BLaER1 treated with 17β-estradiol and CSF1 and Interleukin-3, amounts not matched to agents 10 nM and 100 nM (cell line): ENCODE results near the gene THOC6.

Experiments
- H3K27ac ChIP-seq, 11 experiments: shearing (Covaris generic); formaldehyde crosslinking; 2 replicates each; pipeline ENCODE4 v1.8.1; 2022
- H3K27me3 ChIP-seq, 11 experiments: shearing (Covaris generic); formaldehyde crosslinking; 2 replicates each; pipeline ENCODE4 v1.8.1; 2022
- H3K36me3 ChIP-seq, 11 experiments: shearing (Covaris generic); formaldehyde crosslinking; 2 replicates each; pipeline ENCODE4 v1.8.1; 2022
- H3K4me1 ChIP-seq, 10 experiments: shearing (Covaris generic); formaldehyde crosslinking; 2 replicates each; pipeline ENCODE4 v1.8.1; 2022
- H3K4me2 ChIP-seq, 11 experiments: shearing (Covaris generic); formaldehyde crosslinking; 2 replicates each; pipeline ENCODE4 v1.8.1; 2022
- H3K4me3 ChIP-seq, 10 experiments: shearing (Covaris generic); formaldehyde crosslinking; 2 replicates each; pipeline ENCODE4 v1.8.1; 2022
- H3K9ac ChIP-seq, 11 experiments: shearing (Covaris generic); formaldehyde crosslinking; 2 replicates each; pipeline ENCODE4 v1.8.1; 2022
- H3K9me3 ChIP-seq, 11 experiments: shearing (Covaris generic); formaldehyde crosslinking; replicated peaks in 1 of 11; 2 replicates each; pipeline ENCODE4 v1.8.1; 2022
- H4K20me1 ChIP-seq, 11 experiments: shearing (Covaris generic); formaldehyde crosslinking; 2 replicates each; pipeline ENCODE4 v1.8.1; 2022
- Cebpa-rat ChIP-seq, 11 experiments: shearing (Covaris generic); IDR thresholded peaks; 2 replicates each; pipeline ENCODE4 v1.8.1; 2022

Gene THOC6

GRCh38 chr16:3021449-3022207 lies 2.2 kb upstream of the THOC6 start:
- Histone ChIP-seq H3K9me3 (no peaks in the 10 kb centered on the region), H3K27me3 (peaks cover 4 to 40% (median 33%) of the 10 kb centered on the region in 11 experiments; a peak in 15 of 22 replicates), H3K36me3 (peaks cover 12 to 18% (median 13%) of the 10 kb centered on the region in 11 experiments), H3K4me2 (peak overlapping the region; percentile 95 to 100 (median 99)), H3K4me1 (peaks cover 49 to 68% (median 63%) of the 10 kb centered on the region in 10 experiments), H3K4me3 (peak overlapping the region; percentile 58 to 82 (median 72); a peak in 19 of 20 replicates), H3K9ac (peak overlapping the region in 10 of 11 experiments; percentile 72 to 99 (median 82); a peak in 21 of 22 replicates), H4K20me1 (peaks cover 0 to 59% (median 55%) of the 10 kb centered on the region in 11 experiments; a peak in 19 of 22 replicates), H3K27ac (peak overlapping the region in 10 of 11 experiments; percentile 10 to 96 (median 40); a peak in 15 of 22 replicates)
- no peak for TF ChIP-seq Cebpa-rat (IDR thresholded peaks at IDR 0.05)

- H3K4me1 ChIP-seq, result peaks cover 49 to 74% (median 64%) of the 10 kb centered on the region in 10 experiments
- no peak for TF ChIP-seq Cebpa-rat (IDR thresholded peaks at IDR 0.05)
- H4K20me1 ChIP-seq, result peaks cover 0 to 65% (median 61%) of the 10 kb centered on the region in 11 experiments; a peak in 20 of 22 replicates
- H3K36me3 ChIP-seq, result peaks cover 18 to 24% (median 20%) of the 10 kb centered on the region in 11 experiments
- peak overlapping the region in 10 of 11 experiments; percentile 72 to 99 (median 93); a peak in 17 of 22 replicates for H3K9ac ChIP-seq
- H3K9me3 ChIP-seq, result no peaks in the 10 kb centered on the region
- peak overlapping the region in 10 of 11 experiments; percentile 10 to 98 (median 57); a peak in 14 of 22 replicates for H3K27ac ChIP-seq
- peak overlapping the region in 6 of 10 experiments; percentile 58 to 82 (median 75); a peak in 14 of 20 replicates for H3K4me3 ChIP-seq
- peaks cover 4 to 36% (median 28%) of the 10 kb centered on the region in 11 experiments; a peak in 15 of 22 replicates for H3K27me3 ChIP-seq
- H3K4me2 ChIP-seq, result peak overlapping the region; percentile 95 to 100 (median 99)
Measured at GRCh38 chr16:3022208-3022683, 1.6 kb upstream of the THOC6 start.

DNA sequence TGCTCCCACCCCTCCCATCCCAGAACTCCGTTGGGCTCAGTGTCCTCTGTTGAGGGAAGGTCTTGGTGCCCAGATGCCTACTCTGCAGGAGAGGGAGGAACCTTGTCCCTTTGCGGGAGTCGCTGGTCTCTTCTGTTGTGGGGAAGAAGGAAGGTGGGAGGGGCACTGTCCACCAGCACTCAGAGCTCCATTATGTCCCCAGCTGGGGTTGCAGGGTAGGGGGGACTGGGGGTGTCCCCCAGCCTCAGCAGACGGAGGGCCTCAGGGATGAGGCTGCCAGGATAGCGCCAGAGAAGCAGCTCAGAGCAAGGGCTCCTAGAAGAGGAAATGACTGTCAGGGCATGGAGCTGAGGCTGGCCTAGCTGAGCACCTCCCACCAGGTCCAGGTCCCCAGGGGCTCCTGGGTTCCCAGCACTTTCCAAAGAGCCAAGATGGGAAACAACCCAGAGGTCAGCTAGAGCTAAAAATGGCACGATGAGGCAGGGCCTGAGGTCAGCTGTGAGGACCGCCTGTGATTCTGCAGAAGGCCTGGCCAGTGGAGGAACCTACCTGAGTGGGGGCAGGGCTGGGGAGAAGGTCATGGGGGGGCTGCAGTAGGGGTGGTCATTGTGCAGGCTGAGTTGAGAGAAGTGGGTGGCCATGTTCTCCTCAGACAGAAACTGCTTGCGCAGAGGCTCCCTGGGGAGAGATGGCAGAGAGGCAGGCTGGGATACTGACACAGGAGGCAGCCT lies 986 bp upstream of the THOC6 start:
- Histone ChIP-seq H3K4me3 (peak overlapping the region; percentile 66 to 82 (median 74)), H3K9ac (peak overlapping the region; percentile 91 to 99 (median 94); a peak in 20 of 22 replicates), H3K27me3 (peaks cover 4 to 34% (median 24%) of the 10 kb centered on the region in 11 experiments; a peak in 15 of 22 replicates), H3K36me3 (peaks cover 20 to 28% (median 23%) of the 10 kb centered on the region in 11 experiments), H4K20me1 (peaks cover 0 to 71% (median 67%) of the 10 kb centered on the region in 11 experiments; a peak in 20 of 22 replicates), H3K9me3 (no peaks in the 10 kb centered on the region), H3K27ac (peak overlapping the region in 10 of 11 experiments; percentile 91 to 98 (median 96); a peak in 15 of 22 replicates), H3K4me1 (peaks cover 52 to 79% (median 70%) of the 10 kb centered on the region in 10 experiments), H3K4me2 (peak overlapping the region; percentile 95 to 100 (median 99))
- no peak for TF ChIP-seq Cebpa-rat (IDR thresholded peaks at IDR 0.05)

DNA sequence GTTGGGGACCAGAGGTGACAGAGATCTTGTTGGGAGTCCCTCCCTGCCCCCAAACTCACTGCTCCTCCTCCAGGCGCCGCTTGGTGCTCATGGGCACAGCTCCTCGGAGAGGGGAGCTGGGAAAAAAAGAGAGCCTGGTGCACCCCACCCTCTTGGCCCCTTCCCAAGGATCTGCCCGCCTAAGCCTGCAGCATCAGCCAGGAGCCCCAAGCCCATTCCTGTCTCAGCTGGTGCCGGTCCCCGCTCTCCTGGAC lies 493 bp upstream of the THOC6 start:
- Histone ChIP-seq H3K4me2 (peak overlapping the region; percentile 95 to 100 (median 99)), H3K27ac (peak overlapping the region; percentile 91 to 99 (median 97); a peak in 20 of 22 replicates), H3K36me3 (peaks cover 20 to 28% (median 23%) of the 10 kb centered on the region in 11 experiments), H3K9ac (peak overlapping the region; percentile 91 to 99 (median 94)), H3K4me1 (peaks cover 49 to 78% (median 69%) of the 10 kb centered on the region in 10 experiments), H3K27me3 (peaks cover 2 to 34% (median 22%) of the 10 kb centered on the region in 11 experiments), H3K9me3 (no peaks in the 10 kb centered on the region), H3K4me3 (peak overlapping the region; percentile 66 to 82 (median 74)), H4K20me1 (peaks cover 0 to 74% (median 70%) of the 10 kb centered on the region in 11 experiments; a peak in 21 of 22 replicates)
- TF ChIP-seq Cebpa-rat (IDR thresholded peaks at IDR 0.05), result no peak

DNA sequence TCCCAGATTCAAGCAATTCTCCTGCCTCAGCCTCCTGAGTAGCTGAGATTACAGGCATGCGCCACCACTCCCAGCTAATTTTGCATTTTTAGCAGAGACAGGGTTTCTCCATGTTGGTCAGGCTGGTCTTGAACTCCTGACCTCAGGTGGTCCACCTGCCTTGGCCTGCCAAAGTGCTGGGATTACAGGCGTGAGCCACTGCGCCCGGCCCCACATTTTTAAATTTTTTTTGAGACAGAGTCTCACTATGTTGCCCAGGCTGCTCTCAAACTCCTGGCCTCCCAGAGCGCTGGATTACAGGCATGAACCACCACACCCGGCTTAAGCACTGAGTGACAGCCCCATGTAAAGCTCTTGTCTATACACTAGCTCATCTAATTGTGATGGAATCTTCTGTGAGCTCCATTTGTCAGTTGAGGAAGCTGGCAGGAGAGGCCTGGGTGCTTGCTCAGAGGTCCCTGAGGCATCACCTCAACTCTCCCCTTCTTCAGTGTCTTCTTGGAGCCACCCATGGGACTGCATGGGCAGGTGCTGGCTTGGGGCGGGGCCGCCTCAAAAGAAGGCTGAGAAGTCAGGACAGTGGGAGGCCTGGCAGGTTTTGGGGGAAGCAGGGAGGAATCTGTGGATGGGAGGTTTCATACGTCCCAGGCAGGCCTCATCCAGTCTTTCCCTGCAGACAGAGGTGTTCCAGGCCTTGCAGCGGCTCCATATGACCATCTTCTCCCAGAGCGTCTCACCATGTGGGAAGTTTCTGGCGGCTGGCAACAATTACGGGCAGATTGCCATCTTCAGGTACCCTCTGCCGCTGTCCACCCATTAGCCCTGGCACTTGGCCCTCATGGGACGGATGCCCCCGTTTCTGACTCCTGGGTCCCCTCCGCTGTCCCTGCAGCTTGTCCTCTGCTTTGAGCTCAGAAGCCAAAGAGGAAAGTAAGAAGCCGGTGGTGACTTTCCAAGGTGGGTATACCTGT lies 1.5 kb downstream of the THOC6 start:
- H3K4me2 ChIP-seq, result peak overlapping the region; percentile 95 to 100 (median 99)
- peaks cover 21 to 40% (median 34%) of the 10 kb centered on the region in 11 experiments for H3K27me3 ChIP-seq
- H4K20me1 ChIP-seq, result peaks cover 0 to 94% (median 89%) of the 10 kb centered on the region in 11 experiments; a peak in 21 of 22 replicates
- H3K4me1 ChIP-seq, result peaks cover 55 to 84% (median 77%) of the 10 kb centered on the region in 10 experiments
- H3K9ac ChIP-seq, result peak overlapping the region in 4 of 11 experiments; percentile 35 to 94 (median 38); a peak in 4 of 22 replicates
- TF ChIP-seq Cebpa-rat (IDR thresholded peaks at IDR 0.05), result no peak
- H3K9me3 ChIP-seq, result no peaks in the 10 kb centered on the region
- H3K27ac ChIP-seq, result no peak overlapping the region
- peak overlapping the region in 5 of 10 experiments; percentile 68 to 82 (median 73); a peak in 5 of 20 replicates for H3K4me3 ChIP-seq
- peaks cover 20 to 28% (median 23%) of the 10 kb centered on the region in 11 experiments for H3K36me3 ChIP-seq

GRCh38 chr16:3026003-3026378 lies 2.2 kb downstream of the THOC6 start:
- no peak overlapping the region for H3K4me2 ChIP-seq
- peaks cover 28 to 40% (median 34%) of the 10 kb centered on the region in 11 experiments for H3K27me3 ChIP-seq
- H3K27ac ChIP-seq, result no peak overlapping the region
- peaks cover 55 to 78% (median 71%) of the 10 kb centered on the region in 10 experiments for H3K4me1 ChIP-seq
- TF ChIP-seq Cebpa-rat (IDR thresholded peaks at IDR 0.05), result no peak
- 0 out of 22 replicates have a peak overlapping the region, but pooled peaks of 3 of the 11 experiments have one; percentile 23 to 41 (median 36) for H3K9ac ChIP-seq
- H3K9me3 ChIP-seq, result no peaks in the 10 kb centered on the region
- peaks cover 0 to 94% (median 91%) of the 10 kb centered on the region in 11 experiments; a peak in 21 of 22 replicates for H4K20me1 ChIP-seq
- peaks cover 20 to 28% (median 23%) of the 10 kb centered on the region in 11 experiments for H3K36me3 ChIP-seq
- no peak overlapping the region for H3K4me3 ChIP-seq

DNA sequence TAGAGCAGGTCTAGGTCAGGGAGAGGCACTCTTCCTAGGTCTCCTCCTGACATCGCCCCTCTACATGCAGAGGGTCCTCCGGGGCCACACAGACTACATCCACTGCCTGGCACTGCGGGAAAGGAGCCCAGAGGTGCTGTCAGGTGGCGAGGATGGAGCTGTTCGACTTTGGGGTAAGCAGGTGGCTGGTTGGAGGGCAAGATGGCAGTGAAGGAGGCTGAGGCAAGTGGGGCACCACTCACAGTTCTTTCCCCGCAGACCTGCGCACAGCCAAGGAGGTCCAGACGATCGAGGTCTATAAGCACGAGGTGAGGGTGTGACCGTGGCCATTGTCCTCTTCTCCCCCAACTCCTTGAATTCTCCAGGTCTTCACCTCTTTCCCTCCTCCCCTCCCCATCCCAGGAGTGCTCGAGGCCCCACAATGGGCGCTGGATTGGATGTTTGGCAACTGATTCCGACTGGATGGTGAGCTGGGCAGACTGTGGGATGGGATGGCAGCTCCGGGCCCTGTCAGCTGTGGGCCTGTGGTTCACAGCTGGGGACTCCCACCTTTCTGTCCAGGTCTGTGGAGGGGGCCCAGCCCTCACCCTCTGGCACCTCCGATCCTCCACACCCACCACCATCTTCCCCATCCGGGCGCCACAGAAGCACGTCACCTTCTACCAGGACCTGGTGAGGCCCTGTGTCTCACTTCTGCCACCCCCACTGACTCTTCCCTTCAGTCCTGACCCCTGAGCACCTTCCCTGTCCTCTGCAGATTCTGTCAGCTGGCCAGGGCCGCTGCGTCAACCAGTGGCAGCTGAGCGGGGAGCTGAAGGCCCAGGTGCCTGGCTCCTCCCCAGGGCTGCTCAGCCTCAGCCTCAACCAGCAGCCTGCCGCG lies 3.0 kb downstream of the THOC6 start:
- no peak overlapping the region for H3K27ac ChIP-seq
- TF ChIP-seq Cebpa-rat (IDR thresholded peaks at IDR 0.05), result no peak
- peaks cover 48 to 69% (median 62%) of the 10 kb centered on the region in 10 experiments for H3K4me1 ChIP-seq
- H3K36me3 ChIP-seq, result peaks cover 20 to 28% (median 23%) of the 10 kb centered on the region in 11 experiments
- no peak overlapping the region for H3K4me3 ChIP-seq
- peaks cover 36 to 41% (median 37%) of the 10 kb centered on the region in 11 experiments for H3K27me3 ChIP-seq
- H4K20me1 ChIP-seq, result peaks cover 0 to 92% (median 87%) of the 10 kb centered on the region in 11 experiments; a peak in 21 of 22 replicates
- no peaks in the 10 kb centered on the region for H3K9me3 ChIP-seq
- H3K4me2 ChIP-seq, result peak overlapping the region in 6 of 11 experiments; percentile 74 to 87 (median 83); a peak in 9 of 22 replicates
- H3K9ac ChIP-seq, result no peak overlapping the region; a peak in 1 of 22 replicates
